ENCODE measurements around the gene ZC3H7A.
A peak's percentile ranks its signal among the peaks of the same experiment; 100 is the strongest.

The ZC3H7A gene

GRCh38 chr16:11774065-11774626 is 22.9 kb downstream of the ZC3H7A start:
- DNase-seq (ENCODE audit: low read depth), result no peak

- DNase-seq (ENCODE audit: low read depth), result no peak
These were observed 28.2 kb downstream of the ZC3H7A start for GRCh38 chr16:11768849-11769248.

GRCh38 chr16:11762431-11762830 is 34.6 kb downstream of the ZC3H7A start:
- DNase-seq (ENCODE audit: low read depth), result no peak

GRCh38 chr16:11759997-11760396 is 37.1 kb downstream of the ZC3H7A start:
- DNase-seq (ENCODE audit: low read depth), result no peak

- DNase-seq (ENCODE audit: low read depth), result no peak
These were observed 37.8 kb downstream of the ZC3H7A start for GRCh38 chr16:11759163-11759834.

- DNase-seq (ENCODE audit: low read depth), result no peak
These were observed 39.1 kb downstream of the ZC3H7A start for GRCh38 chr16:11757671-11758545.

GRCh38 chr16:11756248-11756647 is 40.8 kb downstream of the ZC3H7A start:
- no peak for DNase-seq (ENCODE audit: low read depth)

GRCh38 chr16:11755022-11755760 is 41.9 kb downstream of the ZC3H7A start:
- DNase-seq (ENCODE audit: low read depth), result no peak

- no peak for DNase-seq (ENCODE audit: low read depth)
These were observed 44.2 kb downstream of the ZC3H7A start for GRCh38 chr16:11752856-11753255.

GRCh38 chr16:11750056-11750455 is 47.0 kb downstream of the ZC3H7A start:
- DNase-seq (ENCODE audit: low read depth), result no peak

- no peak for DNase-seq (ENCODE audit: low read depth)
These were observed 48.4 kb downstream of the ZC3H7A start for GRCh38 chr16:11748404-11749254.

GRCh38 chr16:11747949-11748403 is 49.1 kb downstream of the ZC3H7A start:
- no peak for DNase-seq (ENCODE audit: low read depth)

- DNase-seq (ENCODE audit: low read depth), result no peak
These were observed 53.0 kb downstream of the ZC3H7A start for GRCh38 chr16:11744075-11744470.

GRCh38 chr16:11743308-11744074 is 53.6 kb downstream of the ZC3H7A start:
- no peak for DNase-seq (ENCODE audit: low read depth)

GRCh38 chr16:11742536-11743307 is 54.3 kb downstream of the ZC3H7A start, which contains the start of gene TXNDC11:
TSS of gene TXNDC11 (minus strand) at chr16:11742857. CDS start at chr16:11742730, 127 bp downstream.
- peak; percentile 92 for DNase-seq (ENCODE audit: low read depth)

- DNase-seq (ENCODE audit: low read depth), result peak; percentile 14
These were observed 54.9 kb downstream of the ZC3H7A start for GRCh38 chr16:11742093-11742535.

- DNase-seq (ENCODE audit: low read depth), result no peak
These were observed 56.5 kb downstream of the ZC3H7A start for GRCh38 chr16:11740567-11740966.

GRCh38 chr16:11738742-11739544 is 58.1 kb downstream of the ZC3H7A start:
- DNase-seq (ENCODE audit: low read depth), result no peak

GRCh38 chr16:11737713-11738112 is 59.3 kb downstream of the ZC3H7A start:
- no peak for DNase-seq (ENCODE audit: low read depth)

Measured in CMK (cell line).